ENCODE data around the gene OTOP2. TPM values are rescaled to one million over a fixed set of nuclear protein-coding genes. Genes with fewer than 3 reads are reported as not detected.

Gene OTOP2
- polyA plus RNA-seq, 3 donors = 0.05 TPM; not detected in 2

DNA sequence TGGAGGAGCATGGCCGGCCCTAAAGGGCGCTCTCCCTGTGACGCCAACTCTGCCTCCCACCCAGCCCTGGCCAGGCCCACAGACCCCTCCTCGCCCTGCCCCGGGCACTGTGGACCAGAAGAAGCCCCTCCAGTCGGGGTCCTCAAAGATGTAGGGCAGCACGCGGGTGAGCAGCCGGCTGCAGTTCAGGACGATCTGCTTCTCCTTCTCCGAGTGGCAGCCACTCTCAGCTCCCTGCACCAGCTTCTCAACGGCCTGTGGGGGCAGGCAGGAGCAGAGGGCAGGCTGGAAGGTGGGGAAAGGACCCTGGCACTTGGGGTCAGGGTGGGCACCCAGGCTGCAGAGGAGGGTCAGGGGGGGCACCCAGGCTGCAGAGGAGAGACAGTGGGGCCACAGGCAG, 39.6 kb downstream of the OTOP2 start:
- no peaks in the 10 kb centered on the region for H3K36me3 Mint-ChIP-seq
- Histone ChIP-seq H3K9ac (ENCODE audit: insufficient read depth, low read length, poor library complexity, severe bottlenecking) (no peak overlapping the region), H3K36me3 (replicated peaks in 1 of 2; ENCODE audit: control insufficient read depth in 1 of 2, insufficient read depth in 2 of 2, low read length in 2 of 2) (no peaks in the 10 kb centered on the region), H2AFZ (ENCODE audit: insufficient read depth, low read depth, low read length, poor library complexity, severe bottlenecking) (no peak overlapping the region), H4K20me1 (ENCODE audit: insufficient read depth, low read length) (no peaks in the 10 kb centered on the region), H3K4me2 (replicated peaks; ENCODE audit: extremely low read depth, low read length, poor library complexity, severe bottlenecking) (no peak overlapping the region), H3K27me3 (ENCODE audit: control insufficient read depth in 2 of 2, insufficient read depth in 2 of 2, low read length in 2 of 2) (peaks cover 0 to 2% of the 10 kb centered on the region in 2 donors), H3K27ac (ENCODE audit: low read depth in 1 of 2, low read length in 2 of 2) (no peak overlapping the region), H3K4me3 (replicated peaks in 1 of 3; ENCODE audit: low read depth in 2 of 3, low read length in 3 of 3) (no peak overlapping the region), H3K79me2 (ENCODE audit: insufficient read depth, low read length) (no peaks in the 10 kb centered on the region), H3K9me3 (replicated peaks in 1 of 2; ENCODE audit: control insufficient read depth in 1 of 2, insufficient read depth in 1 of 2, low read length in 2 of 2) (no peaks in the 10 kb centered on the region), H3K4me1 (ENCODE audit: control insufficient read depth in 1 of 2, insufficient read depth in 2 of 2, low read length in 2 of 2) (peaks cover 0 to 6% of the 10 kb centered on the region in 2 donors)
- no peak overlapping the region for H3K4me3 Mint-ChIP-seq
- no peak for DNase-seq
- intact Hi-C loops (cut with micrococcal nuclease) = loop anchor here (5.0 to 10.0 kb wide), 4 partner anchors 39 to 229 kb away; no protein-coding TSS in a partner anchor
- 73% methylated on average over 10 of the region's 12 CpGs for WGBS (ENCODE audit: insufficient coverage)
- no peak overlapping the region for H3K27ac Mint-ChIP-seq
- H3K9me3 Mint-ChIP-seq = no peaks in the 10 kb centered on the region
- TF ChIP-seq, protein P1, sequence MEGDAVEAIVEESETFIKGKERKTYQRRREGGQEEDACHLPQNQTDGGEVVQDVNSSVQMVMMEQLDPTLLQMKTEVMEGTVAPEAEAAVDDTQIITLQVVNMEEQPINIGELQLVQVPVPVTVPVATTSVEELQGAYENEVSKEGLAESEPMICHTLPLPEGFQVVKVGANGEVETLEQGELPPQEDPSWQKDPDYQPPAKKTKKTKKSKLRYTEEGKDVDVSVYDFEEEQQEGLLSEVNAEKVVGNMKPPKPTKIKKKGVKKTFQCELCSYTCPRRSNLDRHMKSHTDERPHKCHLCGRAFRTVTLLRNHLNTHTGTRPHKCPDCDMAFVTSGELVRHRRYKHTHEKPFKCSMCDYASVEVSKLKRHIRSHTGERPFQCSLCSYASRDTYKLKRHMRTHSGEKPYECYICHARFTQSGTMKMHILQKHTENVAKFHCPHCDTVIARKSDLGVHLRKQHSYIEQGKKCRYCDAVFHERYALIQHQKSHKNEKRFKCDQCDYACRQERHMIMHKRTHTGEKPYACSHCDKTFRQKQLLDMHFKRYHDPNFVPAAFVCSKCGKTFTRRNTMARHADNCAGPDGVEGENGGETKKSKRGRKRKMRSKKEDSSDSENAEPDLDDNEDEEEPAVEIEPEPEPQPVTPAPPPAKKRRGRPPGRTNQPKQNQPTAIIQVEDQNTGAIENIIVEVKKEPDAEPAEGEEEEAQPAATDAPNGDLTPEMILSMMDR (IDR thresholded peaks at IDR 0.05) = no peak
- H3K4me1 Mint-ChIP-seq = peaks cover 7% of the 10 kb centered on the region
- peaks cover 11 to 37% (median 12%) of the 10 kb centered on the region in 3 donors for H3K27me3 Mint-ChIP-seq (ENCODE audit: low read depth in 3 of 3)

DNA sequence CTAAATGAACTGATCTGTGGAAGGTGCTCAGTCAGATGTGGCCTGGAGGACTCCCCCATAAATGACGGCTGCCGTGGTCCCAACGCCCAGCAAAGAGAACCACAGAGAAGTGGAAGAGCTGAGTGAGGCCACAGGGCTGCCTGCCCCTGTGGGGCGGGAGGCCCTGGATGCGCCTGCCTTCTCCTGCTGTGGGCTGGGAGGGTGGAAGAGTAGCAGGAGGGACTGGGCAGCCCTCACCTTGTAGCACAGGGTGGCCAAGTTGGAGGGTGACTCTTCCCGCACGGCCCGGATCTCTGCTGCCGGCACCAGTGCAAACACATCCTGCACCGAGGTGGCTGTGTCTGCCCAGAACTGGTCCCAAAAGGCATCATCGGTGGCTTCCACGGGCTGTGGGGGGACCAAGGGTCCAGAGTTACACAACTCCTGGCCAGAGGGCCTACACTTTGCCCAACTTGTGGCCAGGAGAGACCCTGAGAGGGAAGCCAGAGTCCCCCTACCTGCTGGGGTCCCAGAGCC, 40.2 kb downstream of the OTOP2 start:
- no peak overlapping the region for H3K4me2 ChIP-seq (replicated peaks; ENCODE audit: extremely low read depth, low read length, poor library complexity, severe bottlenecking)
- H3K27me3 Mint-ChIP-seq (ENCODE audit: low read depth in 3 of 3) = peaks cover 10 to 34% (median 10%) of the 10 kb centered on the region in 3 donors
- TF ChIP-seq, protein P1 (IDR thresholded peaks at IDR 0.05) = no peak
- no peaks in the 10 kb centered on the region for H3K9me3 Mint-ChIP-seq
- H3K79me2 ChIP-seq (ENCODE audit: insufficient read depth, low read length) = no peaks in the 10 kb centered on the region
- 93% methylated on average over 10 of the region's 12 CpGs for WGBS (ENCODE audit: insufficient coverage)
- H3K4me3 ChIP-seq (replicated peaks in 1 of 3; ENCODE audit: low read depth in 2 of 3, low read length in 3 of 3) = no peak overlapping the region
- H3K36me3 Mint-ChIP-seq = no peaks in the 10 kb centered on the region
- H3K27me3 ChIP-seq (ENCODE audit: control insufficient read depth in 2 of 2, insufficient read depth in 2 of 2, low read length in 2 of 2) = peaks cover 0 to 4% of the 10 kb centered on the region in 2 donors
- no peak overlapping the region for H3K27ac Mint-ChIP-seq
- H4K20me1 ChIP-seq (ENCODE audit: insufficient read depth, low read length) = no peaks in the 10 kb centered on the region
- no peak overlapping the region for H3K9ac ChIP-seq (ENCODE audit: insufficient read depth, low read length, poor library complexity, severe bottlenecking)
- no peak overlapping the region for H3K27ac ChIP-seq (ENCODE audit: low read depth in 1 of 2, low read length in 2 of 2)
- peaks cover 0 to 6% of the 10 kb centered on the region in 2 donors for H3K4me1 ChIP-seq (ENCODE audit: control insufficient read depth in 1 of 2, insufficient read depth in 2 of 2, low read length in 2 of 2)
- H3K9me3 ChIP-seq (replicated peaks in 1 of 2; ENCODE audit: control insufficient read depth in 1 of 2, insufficient read depth in 1 of 2, low read length in 2 of 2) = no peaks in the 10 kb centered on the region
- no peaks in the 10 kb centered on the region for H3K36me3 ChIP-seq (replicated peaks in 1 of 2; ENCODE audit: control insufficient read depth in 1 of 2, insufficient read depth in 2 of 2, low read length in 2 of 2)
- intact Hi-C loops (cut with micrococcal nuclease) = loop anchor here (5.0 to 10.0 kb wide), 4 partner anchors 38 to 228 kb away; no protein-coding TSS in a partner anchor
- H3K4me1 Mint-ChIP-seq = peaks cover 7% of the 10 kb centered on the region
- H3K4me3 Mint-ChIP-seq = no peak overlapping the region
- no peak overlapping the region for H2AFZ ChIP-seq (ENCODE audit: insufficient read depth, low read depth, low read length, poor library complexity, severe bottlenecking)
- DNase-seq = no peak
